Measurements from ENCODE around the gene FAM3C.
"Not testable (repeated sequence)": the region's sequence is repeated elsewhere in the genome, so short reads cannot be mapped to it uniquely, and the experiment has no call there.

FAM3C gene, protein sequence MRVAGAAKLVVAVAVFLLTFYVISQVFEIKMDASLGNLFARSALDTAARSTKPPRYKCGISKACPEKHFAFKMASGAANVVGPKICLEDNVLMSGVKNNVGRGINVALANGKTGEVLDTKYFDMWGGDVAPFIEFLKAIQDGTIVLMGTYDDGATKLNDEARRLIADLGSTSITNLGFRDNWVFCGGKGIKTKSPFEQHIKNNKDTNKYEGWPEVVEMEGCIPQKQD

DNA sequence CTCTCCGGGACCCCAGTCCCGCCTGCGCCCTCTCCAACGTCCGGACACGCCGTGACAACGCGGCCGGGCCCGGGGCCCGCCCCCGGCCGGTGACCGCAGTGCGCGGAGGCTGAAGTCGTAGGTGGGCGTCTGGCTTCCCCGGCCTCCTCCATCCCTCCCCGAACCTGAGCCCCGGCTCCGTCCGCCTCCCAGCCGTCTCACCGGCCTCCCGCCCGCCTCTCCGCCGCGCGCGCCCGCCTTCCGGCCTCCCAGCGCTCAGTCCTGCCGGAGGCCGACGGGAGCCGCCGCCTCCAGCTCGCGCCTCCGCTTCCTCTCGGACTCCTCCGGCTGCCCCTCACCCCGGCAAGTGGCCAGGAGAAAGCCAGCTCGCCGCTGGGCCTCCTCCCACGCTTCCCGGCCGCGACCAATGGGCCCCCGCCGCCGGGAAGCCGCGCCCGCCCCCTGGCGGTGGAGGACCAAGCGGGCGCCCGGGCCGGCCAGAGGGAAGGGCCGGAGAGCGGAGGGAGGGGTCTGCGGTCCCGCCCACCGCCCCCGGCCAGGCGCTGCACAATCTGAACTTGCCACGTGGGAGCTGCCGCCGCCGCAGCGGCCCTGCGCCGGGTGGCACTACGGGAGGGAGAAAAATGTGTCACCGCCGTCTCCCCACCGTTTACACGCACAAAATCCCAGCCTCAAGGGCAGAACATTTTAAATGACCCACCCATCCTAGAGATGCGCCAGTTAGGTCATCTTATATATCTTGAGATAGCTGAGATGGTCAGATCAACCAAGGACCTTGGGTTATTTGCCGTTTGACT lies at the start of gene FAM3C:
Gene FAM3C, minus strand, starts transcription at position 348 of the 797 bp plus-strand sequence. CDS start 13,339 bp downstream, outside the sequence.
- peak; percentile 36 to 64 for DNase-seq (ENCODE audit: low read depth in 2 of 2, low spot score in 1 of 2)

DNA sequence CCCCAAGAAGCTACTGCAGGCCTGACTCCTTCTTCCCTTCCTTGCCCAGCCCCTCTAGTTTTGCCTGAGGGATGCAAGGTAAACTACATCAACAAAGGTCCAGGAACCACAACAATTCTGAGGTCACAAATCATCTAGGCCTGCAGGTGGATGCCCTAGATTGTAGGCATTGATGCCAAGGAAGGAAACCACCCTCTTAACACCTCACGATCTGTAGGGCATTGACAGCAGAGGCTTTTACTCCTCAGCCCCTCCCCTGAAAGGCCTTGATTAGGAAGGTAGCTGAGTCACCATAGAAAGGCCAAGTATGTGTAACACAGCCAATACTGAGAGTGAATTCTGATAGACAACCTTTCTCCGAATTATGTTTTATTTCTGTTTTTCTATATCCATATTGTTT lies 46.7 kb upstream of the FAM3C start:
- DNase-seq (ENCODE audit: low read depth in 2 of 2, low spot score in 1 of 2) = no peak

DNA sequence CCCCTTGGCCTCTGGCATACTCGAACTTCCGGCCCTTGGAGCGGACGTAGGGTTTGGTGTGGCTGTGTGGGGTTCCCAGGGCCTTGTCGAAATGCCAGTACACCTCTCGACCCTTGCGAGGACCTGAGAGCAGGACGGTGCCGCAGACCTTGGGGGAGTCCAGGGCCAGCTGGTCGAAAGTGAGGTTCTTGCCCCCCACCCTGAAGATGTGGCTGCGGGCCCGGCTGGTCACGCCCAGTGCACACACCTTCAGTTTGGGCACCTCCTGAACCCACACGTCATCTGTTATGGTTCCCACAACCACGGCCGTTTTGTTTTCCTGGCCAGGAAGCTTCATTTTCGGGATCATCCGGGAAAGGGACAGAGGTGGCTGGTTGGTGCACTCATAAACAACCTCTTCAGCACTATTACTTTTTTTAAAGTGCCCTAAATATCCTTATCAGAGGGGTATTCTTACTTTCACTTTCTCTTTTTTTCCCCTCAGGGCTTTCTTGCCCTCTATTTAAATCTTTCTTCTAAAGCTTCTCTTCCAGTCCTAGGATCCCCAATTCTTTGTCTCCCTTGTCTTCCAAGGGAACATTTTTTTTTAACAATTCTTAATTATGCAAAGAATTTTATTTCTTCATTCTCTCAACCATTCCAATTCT lies 44.9 kb upstream of the FAM3C start:
- DNase-seq (ENCODE audit: low read depth in 2 of 2, low spot score in 1 of 2) = no peak

DNA sequence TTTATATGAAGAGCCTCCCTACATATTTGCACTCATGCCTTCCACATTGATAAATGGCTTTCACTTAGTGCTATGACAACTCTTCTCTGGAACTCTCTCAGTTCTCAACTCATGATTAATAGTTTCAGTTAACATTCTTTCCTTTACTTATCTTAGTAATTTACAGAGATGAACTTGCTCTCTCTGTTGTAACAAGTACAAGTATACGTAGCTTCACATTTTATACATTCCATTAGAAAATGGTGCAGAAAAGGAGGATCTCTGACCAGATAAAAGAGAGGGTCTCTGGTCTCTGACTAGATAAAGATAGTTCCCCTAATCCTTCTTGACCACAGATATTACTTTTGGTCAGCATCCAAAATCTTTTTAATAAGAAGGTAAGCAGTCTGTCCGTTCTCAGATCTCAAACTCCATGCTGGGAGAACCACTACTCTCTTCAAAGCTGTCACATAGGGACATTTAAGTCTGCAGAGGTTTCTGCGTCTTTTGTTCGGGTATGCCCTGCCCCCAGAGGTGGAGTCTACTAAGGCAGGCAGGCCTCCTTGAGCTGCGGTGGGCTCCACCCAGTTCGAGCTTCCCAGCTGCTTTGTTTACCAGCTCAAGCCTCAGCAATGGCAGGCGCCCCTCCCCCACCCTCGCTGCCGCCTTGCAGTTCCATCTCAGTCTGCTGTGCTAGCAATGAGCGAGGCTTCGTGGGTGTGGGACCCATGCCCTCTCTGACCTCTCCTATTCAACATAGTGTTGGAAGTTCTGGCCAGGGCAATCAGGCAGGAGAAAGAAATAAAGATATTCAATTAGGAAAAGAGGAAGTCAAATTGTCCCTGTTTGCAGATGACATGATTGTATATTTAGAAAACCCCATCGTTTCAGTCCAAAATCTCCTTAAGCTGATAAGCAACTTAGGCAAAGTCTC lies 42.2 kb upstream of the FAM3C start:
- DNase-seq (ENCODE audit: low read depth in 2 of 2, low spot score in 1 of 2) = peak; percentile 31 to 55

DNA sequence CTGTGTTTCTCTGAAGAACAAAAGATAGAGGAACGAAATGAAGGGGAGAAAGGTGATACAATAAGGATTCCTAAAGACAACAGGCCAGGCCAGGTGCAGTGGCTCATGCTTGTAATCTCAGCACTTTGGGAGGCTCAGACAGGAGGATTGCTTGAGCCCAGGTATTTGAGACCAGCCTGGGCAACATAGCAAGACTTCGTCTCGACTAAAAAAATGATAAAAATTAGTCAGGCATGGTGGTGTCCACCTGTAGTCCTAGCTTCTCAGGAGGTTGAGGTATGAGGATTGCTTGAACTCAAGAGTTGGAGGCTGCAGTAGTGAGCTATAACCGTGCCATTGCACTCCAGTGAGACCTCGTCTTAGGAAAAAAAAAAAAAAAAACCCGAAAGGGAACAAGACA lies 41.4 kb upstream of the FAM3C start:
- no peak for DNase-seq (ENCODE audit: low read depth in 2 of 2, low spot score in 1 of 2)

DNA sequence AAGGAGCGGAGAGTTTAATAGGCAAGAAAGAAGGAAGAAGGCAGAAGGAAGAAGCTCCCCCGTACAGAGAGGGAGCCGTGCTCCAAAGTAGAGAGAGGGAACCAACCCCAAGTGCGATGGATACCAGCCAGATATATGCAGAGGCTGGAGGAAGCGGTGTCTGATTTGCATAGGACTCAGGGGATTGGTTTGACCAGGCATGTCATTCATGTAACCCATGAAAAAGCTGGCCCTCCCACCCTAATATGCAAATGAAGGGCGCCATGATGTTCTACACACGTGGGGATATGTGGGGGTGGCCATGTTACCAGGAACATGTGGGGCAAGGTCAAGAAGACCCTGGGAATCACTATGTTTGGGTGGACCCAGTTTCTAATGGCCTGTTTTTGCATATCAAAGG lies 40.6 kb upstream of the FAM3C start:
- DNase-seq (ENCODE audit: low read depth in 2 of 2, low spot score in 1 of 2) = no peak

DNA sequence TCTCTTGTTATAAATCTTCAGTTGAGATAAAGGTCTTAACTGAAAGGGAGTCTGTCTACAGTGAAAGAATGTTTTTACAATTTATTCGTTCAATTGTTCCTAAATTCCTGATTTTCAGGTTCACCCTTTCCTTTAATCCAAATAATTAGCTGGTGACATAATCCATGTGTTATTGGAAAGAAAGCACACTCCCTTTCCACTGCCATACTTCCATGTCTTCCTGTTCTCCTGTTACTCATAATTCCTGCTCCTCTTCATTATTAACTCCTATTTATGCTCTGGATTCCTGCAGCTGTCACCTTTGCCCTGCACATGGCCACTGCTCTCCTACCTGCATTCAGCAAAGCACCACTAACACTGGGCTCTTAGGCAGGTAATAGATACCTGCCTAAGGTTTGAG lies 40.0 kb upstream of the FAM3C start:
- no peak for DNase-seq (ENCODE audit: low read depth in 2 of 2, low spot score in 1 of 2)

DNA sequence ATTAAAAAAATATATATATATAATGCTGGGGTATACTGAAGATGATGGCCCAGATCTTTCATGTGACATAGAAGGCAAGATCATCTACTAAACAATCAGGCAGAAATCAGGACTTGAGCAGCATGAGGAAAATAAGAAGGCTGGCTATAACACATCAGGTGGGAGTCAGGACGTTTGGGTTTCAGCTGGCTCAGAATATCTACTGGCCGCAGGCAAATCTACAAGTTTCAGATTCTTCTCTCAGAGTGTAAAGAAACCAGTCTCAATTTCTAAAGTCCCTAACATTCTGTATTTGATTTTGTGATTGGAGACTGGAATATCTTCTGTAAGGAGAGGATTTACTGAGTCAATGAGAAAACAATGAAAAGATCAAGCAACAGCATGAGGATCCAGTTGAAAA lies 37.7 kb upstream of the FAM3C start:
- no peak for DNase-seq (ENCODE audit: low read depth in 2 of 2, low spot score in 1 of 2)

DNA sequence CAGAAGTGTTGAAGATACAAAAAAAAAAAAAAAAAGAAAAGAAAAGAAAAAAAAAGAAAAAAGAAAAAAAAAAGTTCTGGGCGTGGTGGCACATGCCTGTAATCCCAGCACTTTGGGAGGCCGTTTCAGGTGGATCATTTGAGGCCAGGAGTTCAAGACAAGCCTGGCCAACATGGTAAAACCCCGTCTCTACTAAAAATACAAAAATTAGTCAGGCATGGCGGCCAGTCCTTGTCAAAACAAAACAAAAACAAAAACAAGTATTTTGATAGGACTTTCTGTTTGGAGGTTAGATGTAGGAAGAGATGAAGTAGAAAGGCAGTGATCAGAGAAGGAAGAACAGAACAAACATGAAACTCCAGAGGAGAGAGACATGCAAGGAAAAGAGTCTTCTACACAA lies 36.4 kb upstream of the FAM3C start:
- DNase-seq (ENCODE audit: low read depth in 2 of 2, low spot score in 1 of 2) = not testable (repeated sequence)

DNA sequence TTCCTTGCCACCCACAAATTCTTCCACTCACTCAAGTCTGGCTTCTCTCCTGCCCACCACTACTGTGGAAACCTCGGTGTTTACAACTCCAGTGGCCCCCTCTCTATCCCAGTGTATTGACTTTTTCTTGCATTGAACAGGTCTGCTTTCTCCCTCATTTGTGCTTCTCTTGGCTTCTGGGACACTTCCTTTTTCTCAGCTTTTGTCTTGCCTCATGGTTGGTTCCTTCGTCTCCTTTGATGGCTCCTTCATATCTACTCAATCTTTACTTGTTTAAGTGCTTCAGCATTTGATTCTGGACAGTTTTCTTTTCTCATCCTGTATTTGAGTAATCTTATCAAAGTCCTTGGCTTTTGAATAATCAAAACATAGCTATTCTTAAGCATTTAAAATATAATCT lies 35.9 kb upstream of the FAM3C start:
- DNase-seq (ENCODE audit: low read depth in 2 of 2, low spot score in 1 of 2) = no peak

DNA sequence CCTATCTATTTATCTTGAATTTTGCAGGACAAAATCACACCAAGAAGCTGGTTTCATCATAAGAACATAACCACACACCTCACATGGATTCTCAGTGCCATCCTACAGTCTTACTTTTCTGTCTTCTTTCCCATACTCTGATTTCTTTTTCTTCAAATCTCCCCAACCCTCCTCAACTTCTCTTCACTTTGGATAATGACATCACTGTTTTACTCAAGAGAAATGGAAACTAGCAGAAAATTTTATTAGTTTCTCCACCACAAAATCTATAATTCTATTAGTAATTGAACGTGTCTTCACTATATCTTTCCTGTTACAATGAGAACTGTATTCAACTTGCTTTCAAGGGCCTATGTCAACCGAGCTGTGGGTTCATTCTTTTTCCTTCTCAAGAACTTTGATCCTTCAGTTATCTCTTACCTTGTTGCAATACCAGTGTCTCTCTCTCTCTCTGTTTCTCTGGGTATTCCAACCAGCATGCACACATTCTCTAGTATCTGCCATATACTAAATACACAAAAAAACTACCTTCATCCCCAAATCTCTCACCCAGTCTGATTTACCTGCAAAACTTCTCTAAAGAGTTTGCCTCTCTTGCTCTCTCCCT lies 35.4 kb upstream of the FAM3C start:
- no peak for DNase-seq (ENCODE audit: low read depth in 2 of 2, low spot score in 1 of 2)

DNA sequence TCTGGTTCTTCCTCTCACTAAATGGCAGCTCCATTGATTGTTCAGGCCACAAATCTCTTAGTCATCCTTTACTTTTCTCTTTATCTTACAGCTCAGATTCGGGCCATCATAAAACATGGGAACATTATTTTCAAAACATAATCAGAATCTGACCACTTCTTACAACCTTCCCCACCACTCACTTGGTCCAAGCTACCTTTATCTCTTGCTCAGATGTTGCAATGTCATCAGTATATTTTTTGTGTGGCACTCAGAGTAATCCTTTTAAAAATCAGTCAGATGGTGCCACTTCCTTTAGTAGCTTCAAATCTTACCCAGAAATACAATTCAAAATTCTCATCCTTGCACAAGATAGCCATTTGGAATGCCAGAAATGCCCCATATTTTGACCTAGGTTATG lies 34.5 kb upstream of the FAM3C start:
- DNase-seq (ENCODE audit: low read depth in 2 of 2, low spot score in 1 of 2) = no peak

DNA sequence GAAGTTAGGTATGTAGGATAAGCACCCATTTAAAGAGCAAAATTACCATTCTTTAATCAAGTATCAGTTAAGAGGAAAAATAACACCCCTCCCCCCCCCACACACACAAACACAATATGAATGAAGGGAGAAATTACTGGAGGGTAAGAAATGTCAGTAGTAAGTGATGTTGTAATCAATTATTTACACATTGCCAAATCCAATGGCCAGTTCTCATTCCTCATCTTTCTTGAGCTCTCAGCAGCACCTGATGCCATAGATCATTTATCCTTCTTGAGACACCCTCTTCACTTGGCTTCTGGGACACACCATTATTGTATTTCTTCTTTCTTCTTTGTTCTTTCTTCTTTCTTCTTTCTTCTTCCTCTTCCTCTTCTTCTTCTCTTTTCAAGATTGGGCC lies 33.7 kb upstream of the FAM3C start:
- no peak for DNase-seq (ENCODE audit: low read depth in 2 of 2, low spot score in 1 of 2)

DNA sequence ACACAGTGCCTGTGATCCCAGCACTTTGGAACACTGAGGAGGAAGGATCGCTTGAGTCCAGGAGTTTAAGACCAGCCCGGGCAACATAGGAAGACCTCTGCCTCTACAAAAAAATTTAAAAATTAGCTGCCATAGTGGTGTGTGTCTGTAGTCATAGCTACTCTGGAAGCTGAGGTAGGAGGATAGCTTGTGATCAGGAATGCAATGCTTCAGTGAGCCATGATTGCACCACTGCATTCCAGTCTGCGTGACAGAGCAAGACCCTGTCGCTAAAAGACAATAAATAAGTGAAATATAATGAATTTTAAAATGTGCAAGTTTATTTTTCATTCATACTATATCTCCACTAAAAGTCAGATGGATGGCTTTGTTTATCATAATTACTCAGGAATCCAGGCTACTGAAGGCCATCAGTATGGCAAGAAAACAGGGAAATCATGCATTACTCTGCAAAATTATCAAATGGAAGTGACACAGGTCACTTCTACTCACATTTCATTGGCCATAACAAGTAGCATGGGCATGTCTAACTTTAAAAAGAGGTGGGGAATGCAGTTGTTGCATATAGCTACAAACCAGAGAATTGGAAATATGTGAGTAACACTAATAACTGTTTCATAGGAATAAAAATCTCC lies 32.9 kb upstream of the FAM3C start:
- no peak for DNase-seq (ENCODE audit: low read depth in 2 of 2, low spot score in 1 of 2)

DNA sequence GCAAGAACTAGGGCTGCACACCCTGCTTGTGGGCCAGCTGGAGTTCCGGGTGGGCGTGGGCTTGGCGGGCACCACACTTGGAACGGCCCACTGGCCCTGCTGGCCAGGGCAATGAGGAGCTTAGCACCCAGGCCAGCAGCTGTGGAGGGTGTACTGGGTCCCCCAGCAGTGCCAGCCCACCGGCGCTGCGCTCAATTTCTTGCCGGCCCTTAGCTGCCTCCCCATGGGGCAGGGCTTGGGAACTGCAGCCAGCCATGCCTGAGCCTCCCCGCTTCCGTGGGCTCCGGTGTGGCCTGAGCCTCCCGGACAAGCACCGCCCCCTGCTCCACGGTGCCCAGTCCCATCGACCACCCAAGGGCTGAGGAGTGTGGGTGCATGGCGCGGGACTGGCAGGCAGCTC lies 25.6 kb upstream of the FAM3C start:
- not testable (repeated sequence) for DNase-seq (ENCODE audit: low read depth in 2 of 2, low spot score in 1 of 2)

DNA sequence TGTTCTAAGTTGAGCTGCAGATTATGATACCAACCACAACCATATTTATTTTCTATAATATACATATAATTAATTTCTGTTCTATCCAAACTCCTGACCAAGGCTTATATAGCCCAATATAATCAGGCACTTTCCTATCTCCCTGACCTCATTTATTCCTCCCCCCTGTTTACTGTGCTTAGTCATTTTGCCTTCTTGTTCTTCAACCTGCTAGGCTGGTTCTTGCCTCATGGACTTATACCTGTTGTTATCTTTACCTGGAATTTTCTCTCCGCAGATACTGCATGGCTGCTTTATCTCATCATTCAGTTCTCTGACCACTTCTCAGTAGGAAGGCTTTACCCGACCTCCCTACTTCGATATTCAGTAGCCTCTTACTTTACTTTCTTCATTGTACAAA lies 24.9 kb upstream of the FAM3C start:
- no peak for DNase-seq (ENCODE audit: low read depth in 2 of 2, low spot score in 1 of 2)

DNA sequence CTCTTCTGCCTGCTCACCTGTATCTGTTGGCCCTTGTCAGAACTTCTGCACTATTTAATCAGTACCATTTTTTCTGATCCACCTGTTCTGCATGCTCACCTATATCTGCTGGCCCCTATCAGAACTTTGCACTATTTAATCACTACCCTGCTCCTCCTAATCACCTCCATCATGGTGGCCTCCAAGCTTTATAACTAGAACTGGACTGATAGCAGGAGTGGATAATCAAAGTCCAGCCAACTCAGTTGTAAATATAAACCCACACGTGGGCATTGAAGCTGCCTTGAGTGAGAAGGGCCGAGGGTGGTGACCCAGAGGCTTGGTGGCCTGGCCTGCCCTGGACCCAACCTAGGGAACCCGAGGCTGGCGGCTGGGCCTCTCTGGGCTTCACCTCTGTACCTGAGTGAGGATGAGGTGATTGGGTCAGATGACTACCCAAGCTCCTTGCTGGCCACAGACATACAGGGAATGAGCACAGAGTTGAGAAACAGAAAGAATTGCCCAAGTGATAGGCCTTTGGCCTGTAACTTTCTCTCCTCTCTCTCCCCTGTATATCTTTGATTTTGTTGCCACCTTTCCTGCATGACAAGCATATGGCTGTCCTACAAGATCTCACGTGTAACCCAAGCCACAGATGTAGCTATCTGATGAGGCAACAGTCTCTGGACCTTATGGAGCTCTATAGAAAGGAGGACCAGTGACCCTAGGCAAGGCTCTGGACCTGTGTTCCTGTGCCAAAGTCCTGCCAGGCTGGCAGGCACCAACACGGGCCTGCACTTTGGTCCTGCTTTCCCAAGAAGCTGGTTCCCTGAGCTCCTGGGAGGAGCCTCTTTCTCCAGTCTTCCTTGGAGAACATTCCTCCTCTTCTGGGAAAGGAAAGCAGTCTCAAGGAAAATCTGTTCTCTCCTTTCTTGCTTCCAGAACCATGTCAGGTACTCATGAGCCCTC lies 23.4 kb upstream of the FAM3C start:
- DNase-seq (ENCODE audit: low read depth in 2 of 2, low spot score in 1 of 2) = no peak

DNA sequence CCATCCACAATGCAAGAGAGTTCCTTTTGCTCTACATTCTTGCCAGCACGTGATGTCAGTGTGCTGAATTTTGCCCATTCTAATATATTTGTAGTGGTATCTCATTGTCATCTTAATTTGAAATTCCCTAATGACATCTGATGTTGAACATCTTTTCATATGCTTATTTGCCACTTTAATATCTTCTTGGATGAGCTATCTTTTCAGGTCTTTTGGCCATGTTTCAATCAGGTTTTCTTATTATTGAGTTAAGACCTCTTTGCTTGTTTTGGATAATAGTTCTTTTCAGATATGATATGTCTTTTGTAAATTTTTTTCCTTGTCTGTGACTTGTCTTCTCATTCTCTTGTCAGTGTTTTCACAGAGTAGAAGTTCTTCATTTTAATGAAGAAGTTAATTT lies 20.4 kb upstream of the FAM3C start:
- no peak for DNase-seq (ENCODE audit: low read depth in 2 of 2, low spot score in 1 of 2)

DNA sequence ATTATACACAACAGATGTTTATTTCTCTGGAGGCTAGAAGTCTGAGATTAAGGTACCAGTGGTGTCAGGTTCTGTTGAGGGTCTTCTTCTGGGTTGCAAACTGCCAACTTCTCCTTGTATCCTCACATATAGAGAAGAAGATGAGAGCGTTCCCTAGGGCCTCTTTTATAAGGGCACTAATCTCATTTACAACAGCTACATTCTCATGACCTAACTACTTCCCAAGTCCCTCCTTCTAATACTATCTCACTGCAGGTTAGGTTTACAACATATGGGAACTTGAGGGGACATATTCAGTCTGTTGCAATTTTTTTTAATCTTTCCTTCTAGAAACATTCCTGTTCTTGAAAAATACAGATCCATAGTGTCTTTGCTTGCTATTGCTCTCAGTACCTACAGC lies 18.3 kb upstream of the FAM3C start:
- DNase-seq (ENCODE audit: low read depth in 2 of 2, low spot score in 1 of 2) = no peak
